ENCODE measurements around the gene ZIC3.

DNA sequence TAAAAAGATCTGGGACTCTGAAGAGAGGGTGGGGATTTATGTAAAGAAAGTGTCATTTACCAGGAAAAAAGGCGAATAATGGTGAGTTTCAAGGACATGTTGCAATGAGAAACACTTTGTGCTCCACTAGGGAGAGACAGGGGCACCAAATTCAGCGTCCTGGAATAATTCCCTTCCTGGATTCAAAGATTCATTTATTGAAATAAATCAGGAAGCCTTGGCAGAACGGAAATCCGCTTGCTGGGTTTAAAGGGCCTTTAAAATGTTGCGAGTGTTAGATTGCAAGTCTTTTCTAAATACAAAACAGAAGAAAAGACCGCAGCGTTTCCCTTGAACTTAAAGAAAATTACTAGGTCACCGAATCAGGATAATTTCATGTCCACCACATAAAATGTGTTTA, 3.8 kb upstream of the ZIC3 start:
- TF ChIP-seq ZFP3 (CRISPR knock-in tag; IDR thresholded peaks at IDR 0.05), result no peak
- TF ChIP-seq ISL1 (CRISPR knock-in tag; IDR thresholded peaks at IDR 0.05), result no peak
- TF ChIP-seq TCF4 (CRISPR knock-in tag; IDR thresholded peaks at IDR 0.05; ENCODE audit: borderline replicate concordance), result no peak
- TF ChIP-seq CSDC2 (CRISPR knock-in tag; IDR thresholded peaks at IDR 0.05), result no peak
- TF ChIP-seq, protein P1, sequence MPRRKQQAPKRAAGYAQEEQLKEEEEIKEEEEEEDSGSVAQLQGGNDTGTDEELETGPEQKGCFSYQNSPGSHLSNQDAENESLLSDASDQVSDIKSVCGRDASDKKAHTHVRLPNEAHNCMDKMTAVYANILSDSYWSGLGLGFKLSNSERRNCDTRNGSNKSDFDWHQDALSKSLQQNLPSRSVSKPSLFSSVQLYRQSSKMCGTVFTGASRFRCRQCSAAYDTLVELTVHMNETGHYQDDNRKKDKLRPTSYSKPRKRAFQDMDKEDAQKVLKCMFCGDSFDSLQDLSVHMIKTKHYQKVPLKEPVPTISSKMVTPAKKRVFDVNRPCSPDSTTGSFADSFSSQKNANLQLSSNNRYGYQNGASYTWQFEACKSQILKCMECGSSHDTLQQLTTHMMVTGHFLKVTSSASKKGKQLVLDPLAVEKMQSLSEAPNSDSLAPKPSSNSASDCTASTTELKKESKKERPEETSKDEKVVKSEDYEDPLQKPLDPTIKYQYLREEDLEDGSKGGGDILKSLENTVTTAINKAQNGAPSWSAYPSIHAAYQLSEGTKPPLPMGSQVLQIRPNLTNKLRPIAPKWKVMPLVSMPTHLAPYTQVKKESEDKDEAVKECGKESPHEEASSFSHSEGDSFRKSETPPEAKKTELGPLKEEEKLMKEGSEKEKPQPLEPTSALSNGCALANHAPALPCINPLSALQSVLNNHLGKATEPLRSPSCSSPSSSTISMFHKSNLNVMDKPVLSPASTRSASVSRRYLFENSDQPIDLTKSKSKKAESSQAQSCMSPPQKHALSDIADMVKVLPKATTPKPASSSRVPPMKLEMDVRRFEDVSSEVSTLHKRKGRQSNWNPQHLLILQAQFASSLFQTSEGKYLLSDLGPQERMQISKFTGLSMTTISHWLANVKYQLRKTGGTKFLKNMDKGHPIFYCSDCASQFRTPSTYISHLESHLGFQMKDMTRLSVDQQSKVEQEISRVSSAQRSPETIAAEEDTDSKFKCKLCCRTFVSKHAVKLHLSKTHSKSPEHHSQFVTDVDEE (CRISPR knock-in tag; IDR thresholded peaks at IDR 0.05), result no peak

Data from SK-N-SH treated with all-trans-retinoic acid at 6 μM for 48 hours (cell line).